Measurements from ENCODE around the gene GPS1. TPM values are rescaled to one million over a fixed set of nuclear protein-coding genes. Genes with fewer than 3 reads are reported as not detected.

GPS1 gene
- total RNA-seq, 4 donors from 2014 or later = 62.8 to 76.9 (median 69.5) TPM

DNA sequence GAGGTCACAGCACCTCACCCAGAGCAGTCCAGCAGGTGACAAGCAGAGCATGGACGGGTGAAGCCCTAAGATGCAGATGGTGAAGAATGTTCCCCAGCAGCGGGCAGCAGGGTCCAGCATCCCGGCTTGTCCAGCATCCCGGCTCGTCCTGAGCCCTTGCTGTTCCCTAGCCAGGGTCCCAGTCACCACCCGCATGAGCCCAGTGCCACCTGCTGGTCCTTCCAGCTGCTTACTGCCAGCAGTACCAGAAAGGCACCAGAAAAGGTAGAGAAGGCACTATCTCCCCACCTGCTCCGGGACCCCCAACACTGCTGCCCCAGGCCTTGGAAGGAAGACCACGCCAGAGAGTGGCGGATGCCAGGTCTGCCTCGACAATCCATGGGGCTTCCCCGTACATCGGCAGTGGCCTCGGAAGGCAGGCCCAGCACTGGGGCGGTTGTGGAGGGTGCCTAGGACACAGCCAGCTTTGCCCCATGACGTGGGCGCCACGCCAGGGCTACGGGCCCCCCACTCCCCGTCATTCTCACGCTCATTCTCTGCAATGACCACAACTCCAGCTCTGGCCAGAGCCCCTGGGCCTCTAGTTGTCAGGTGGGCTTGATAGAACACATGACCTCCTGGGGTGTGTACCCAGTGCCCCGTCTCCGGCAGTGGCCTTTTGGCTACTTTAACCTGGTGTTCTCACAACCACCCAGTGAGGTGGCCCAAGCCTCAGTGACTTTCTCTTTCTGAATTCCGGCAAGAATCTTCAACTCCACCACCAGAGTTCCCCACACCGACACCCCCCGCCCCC, 30.4 kb upstream of the GPS1 start:
- DNase-seq = no peak
- intact Hi-C loops (cut with DNase I) = no loop called here
- H3K27ac ChIP-seq = peak overlapping the region; percentile 9 to 88 (median 80)
- H3K4me3 ChIP-seq = peak overlapping the region; percentile 54 to 89 (median 82)
- H3K4me1 ChIP-seq = peaks cover 25 to 52% (median 30%) of the 10 kb centered on the region in 3 donors
- H3K36me3 ChIP-seq = peaks cover 0 to 21% (median 4%) of the 10 kb centered on the region in 3 donors
- H3K9me3 ChIP-seq = no peaks in the 10 kb centered on the region
- WGBS, 2 donors = 18% methylated on average over 14 of the region's 25 CpGs; no CpG with 5 or more reads in 1 of the 2 donors
- TF ChIP-seq, protein P1, sequence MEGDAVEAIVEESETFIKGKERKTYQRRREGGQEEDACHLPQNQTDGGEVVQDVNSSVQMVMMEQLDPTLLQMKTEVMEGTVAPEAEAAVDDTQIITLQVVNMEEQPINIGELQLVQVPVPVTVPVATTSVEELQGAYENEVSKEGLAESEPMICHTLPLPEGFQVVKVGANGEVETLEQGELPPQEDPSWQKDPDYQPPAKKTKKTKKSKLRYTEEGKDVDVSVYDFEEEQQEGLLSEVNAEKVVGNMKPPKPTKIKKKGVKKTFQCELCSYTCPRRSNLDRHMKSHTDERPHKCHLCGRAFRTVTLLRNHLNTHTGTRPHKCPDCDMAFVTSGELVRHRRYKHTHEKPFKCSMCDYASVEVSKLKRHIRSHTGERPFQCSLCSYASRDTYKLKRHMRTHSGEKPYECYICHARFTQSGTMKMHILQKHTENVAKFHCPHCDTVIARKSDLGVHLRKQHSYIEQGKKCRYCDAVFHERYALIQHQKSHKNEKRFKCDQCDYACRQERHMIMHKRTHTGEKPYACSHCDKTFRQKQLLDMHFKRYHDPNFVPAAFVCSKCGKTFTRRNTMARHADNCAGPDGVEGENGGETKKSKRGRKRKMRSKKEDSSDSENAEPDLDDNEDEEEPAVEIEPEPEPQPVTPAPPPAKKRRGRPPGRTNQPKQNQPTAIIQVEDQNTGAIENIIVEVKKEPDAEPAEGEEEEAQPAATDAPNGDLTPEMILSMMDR (IDR thresholded peaks at IDR 0.05) = peak; percentile 39 to 86 (median 74)
- no peak for TF ChIP-seq POLR2A (IDR thresholded peaks at IDR 0.05)
- no peaks in the 10 kb centered on the region for H3K27me3 ChIP-seq

DNA sequence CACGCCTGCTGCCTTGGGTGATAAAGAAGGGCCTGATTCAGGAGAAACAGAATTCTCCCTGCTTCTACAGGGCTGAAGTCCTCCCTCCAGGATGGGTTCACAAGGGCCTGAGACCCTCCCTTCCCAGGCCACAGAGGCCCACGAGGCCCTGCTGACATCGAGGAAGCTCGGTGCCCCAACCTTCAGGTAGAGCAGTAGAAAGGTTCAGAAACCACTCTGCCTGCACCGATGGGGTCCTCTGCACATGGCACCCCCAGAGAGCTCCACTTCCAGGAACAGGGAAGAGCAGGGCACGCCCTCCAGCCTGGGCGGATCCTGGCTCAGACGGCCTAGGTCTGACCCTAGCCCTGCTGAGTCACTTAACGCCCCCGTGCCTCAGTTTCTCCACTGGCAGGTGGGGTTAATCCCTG, 29.8 kb upstream of the GPS1 start:
- H3K27me3 ChIP-seq = no peaks in the 10 kb centered on the region
- H3K27ac ChIP-seq = peak overlapping the region; percentile 75 to 88 (median 84)
- intact Hi-C loops (cut with DNase I) = loop anchor here (2.0 kb wide), 1 partner anchor 63 kb away; no protein-coding TSS in a partner anchor
- peaks cover 0 to 23% (median 4%) of the 10 kb centered on the region in 3 donors for H3K36me3 ChIP-seq
- peak overlapping the region; percentile 54 to 89 (median 82) for H3K4me3 ChIP-seq
- no peaks in the 10 kb centered on the region for H3K9me3 ChIP-seq
- no peak for TF ChIP-seq POLR2A (IDR thresholded peaks at IDR 0.05)
- peaks cover 25 to 52% (median 30%) of the 10 kb centered on the region in 3 donors for H3K4me1 ChIP-seq
- 0% methylated on average over 3 of the region's 10 CpGs; no CpG with 5 or more reads in 1 of the 2 donors for WGBS, 2 donors
- DNase-seq = no peak

DNA sequence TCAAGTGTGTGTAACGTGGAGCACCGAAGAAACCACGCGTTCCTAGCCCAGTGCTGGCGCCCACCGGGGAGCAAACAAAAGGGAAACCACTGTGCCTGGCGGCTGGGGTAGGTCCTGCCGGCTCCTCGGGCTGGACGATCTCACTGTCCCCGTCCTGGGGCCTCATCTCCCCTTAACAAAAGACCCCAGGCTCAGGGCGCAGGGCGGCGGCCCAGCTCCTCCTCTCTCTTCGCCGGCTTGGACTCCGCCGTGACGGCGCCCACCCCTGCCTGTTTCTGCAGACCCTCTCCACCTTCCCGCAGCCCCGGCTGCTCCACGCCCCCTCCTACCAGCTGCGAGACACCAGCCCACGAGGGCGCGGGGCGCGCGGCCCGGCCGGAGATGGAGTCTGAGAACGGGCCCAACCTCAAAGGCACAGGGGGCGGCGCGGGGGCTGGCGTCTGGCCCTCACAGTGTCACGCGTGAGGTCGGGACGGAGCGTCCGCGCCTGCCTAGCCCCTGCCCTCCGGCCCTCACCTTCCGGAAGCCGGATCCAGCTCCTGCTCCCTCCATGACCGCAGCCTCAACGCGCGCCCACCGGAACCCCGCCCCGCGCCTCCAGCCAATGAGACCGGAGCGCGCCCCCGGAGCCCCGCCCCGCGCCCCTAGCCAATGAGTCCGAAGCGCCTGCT, 29.3 kb upstream of the GPS1 start, which contains the start of gene CENPX:
TSS of gene CENPX (minus strand) at position 569 of the 671 bp plus-strand sequence. CDS start at position 552, 17 bp downstream.
- Histone ChIP-seq H3K4me3 (peak within 1 kb of the TSS; percentile 62 to 97 (median 82)), H3K9me3 (no peaks in the 10 kb centered on the region), H3K27me3 (no peaks in the 10 kb centered on the region), H3K27ac (peak within 1 kb of the TSS; percentile 75 to 88 (median 84)), H3K36me3 (peaks cover 0 to 25% (median 4%) of the 10 kb centered on the region in 3 donors), H3K4me1 (peaks cover 25 to 52% (median 30%) of the 10 kb centered on the region in 3 donors)
- DNase-seq = no peak
- intact Hi-C loops (cut with DNase I) = loop anchor here (2.0 kb wide), 1 partner anchor 64 kb away; no protein-coding TSS in a partner anchor
- TF ChIP-seq POLR2A (IDR thresholded peaks at IDR 0.05) = peak in 3 of 4 donors; percentile 35 to 56 (median 54)
- TF ChIP-seq, protein P1 (IDR thresholded peaks at IDR 0.05) = no peak
- WGBS, 2 donors = 3% methylated on average over 8 of the region's 64 CpGs; no CpG with 5 or more reads in 1 of the 2 donors

DNA sequence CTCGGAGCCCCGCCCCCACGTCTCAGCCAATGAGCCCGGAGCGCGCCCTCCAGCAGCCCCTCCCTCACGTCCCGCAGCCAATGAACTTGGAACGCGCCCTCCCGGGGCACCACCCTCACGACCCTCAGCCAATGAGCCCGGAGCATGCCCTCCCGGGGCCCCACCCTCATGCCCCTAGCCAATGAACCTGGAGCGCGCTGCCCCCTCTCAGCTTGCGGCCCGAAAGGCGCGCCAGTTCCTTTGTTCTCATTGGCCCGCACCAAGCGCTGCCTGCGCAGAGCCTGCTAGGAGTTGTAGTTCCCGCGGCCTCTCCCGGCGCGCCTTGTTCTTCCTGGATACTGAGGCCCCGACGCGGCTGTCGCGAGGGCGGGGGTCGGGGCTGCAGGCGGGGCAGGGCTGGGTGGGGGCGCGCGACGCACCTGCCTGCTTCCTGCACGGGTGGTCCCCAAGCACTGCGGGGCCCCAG, 28.7 kb upstream of the GPS1 start, which contains the start of gene LRRC45:
TSS of gene LRRC45 (plus strand) at position 325 of the 466 bp plus-strand sequence. CDS start 339 bp downstream, outside the sequence.
- Histone ChIP-seq H3K27me3 (no peaks in the 10 kb centered on the region), H3K27ac (peak within 1 kb of the TSS; percentile 75 to 88 (median 84)), H3K4me3 (peak within 1 kb of the TSS; percentile 62 to 97 (median 82)), H3K9me3 (no peaks in the 10 kb centered on the region), H3K36me3 (peaks cover 0 to 26% (median 4%) of the 10 kb centered on the region in 3 donors), H3K4me1 (peaks cover 25 to 52% (median 30%) of the 10 kb centered on the region in 3 donors)
- TF ChIP-seq, protein P1 (IDR thresholded peaks at IDR 0.05) = no peak
- no peak for TF ChIP-seq POLR2A (IDR thresholded peaks at IDR 0.05)
- peak; percentile 99 for DNase-seq
- intact Hi-C loops (cut with DNase I) = loop anchor here (2.0 kb wide), 1 partner anchor 64 kb away; no protein-coding TSS in a partner anchor
- WGBS, 2 donors = 0% methylated on average over 6 to 10 of the region's 42 CpGs

All from esophagus squamous epithelium (tissue), 5 donors.